GM21737 (cell line): ENCODE measurements around the gene OR52N4.
"Not testable (repeated sequence)": the region's sequence is repeated elsewhere in the genome, so short reads cannot be mapped to it uniquely, and the experiment has no call there.

ENCODE experiments used
- ATAC-seq: cut with Tn5 transposase; IDR thresholded peaks from one replicate; pipeline ENCODE4 v1.9.1; 2021; ENCODE audit warnings: mild to moderate bottlenecking, moderate library complexity; ENCODE audit not compliant: unreplicated experiment

Gene OR52N4

DNA sequence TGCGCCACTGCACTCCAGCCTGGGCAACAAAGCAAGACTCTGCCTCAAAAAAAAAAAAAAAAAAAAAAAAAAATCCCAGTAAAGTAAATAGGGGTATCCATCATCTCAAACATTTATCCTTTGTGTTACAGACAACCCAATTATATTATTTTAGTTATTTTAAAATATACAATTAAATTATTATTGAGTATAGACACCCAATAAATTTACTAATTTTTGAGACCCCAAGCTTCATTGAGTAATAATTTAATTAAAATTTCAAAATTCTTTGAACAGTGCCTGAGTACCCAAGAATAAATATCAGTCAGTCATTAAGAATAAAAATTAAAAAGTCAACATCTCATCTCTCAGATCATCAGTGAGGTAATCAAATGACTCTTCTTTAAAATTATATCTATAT is at the start of gene OR52N4:
Gene OR52N4, plus strand, starts transcription at position 301 of the 400 bp plus-strand sequence. CDS start 498 bp downstream, outside the sequence.
- no peak for ATAC-seq

DNA sequence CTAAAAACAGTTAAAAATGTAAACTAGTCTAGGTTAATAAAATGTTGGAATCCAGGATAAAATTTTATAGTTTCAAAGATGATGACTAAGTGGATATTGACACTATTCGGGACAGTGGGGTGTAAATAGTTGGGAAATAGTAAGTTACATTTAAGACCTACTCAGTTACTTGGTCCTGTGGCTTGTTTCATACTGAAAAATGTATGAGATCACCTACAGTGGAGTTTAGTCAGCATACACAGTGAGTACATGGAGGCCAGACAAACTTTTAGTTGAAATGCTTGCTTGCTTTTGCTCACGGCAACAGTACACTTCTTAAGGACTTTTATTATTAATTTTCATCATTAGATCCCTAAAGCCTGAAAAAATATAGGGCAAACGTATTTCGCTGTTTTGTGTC is 48.4 kb upstream of the OR52N4 start:
- no peak for ATAC-seq

DNA sequence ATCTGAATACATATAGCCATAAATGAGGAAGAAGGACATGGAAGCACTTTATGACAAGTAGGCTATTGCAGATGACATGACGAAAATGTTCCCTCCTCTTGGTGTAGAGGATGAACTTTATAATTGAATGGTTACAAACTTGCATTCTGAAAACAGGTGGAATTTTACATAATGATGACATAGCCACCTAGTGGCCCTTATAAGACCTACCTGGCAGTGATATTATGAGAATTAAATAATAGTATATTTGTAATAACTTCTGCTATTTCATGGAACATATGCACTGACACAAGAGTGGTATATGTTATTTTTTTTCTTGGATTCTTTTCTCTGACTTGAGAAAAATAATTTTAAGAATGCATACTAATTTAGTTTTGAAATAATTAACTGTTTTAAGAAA is 41.5 kb upstream of the OR52N4 start:
- no peak for ATAC-seq

DNA sequence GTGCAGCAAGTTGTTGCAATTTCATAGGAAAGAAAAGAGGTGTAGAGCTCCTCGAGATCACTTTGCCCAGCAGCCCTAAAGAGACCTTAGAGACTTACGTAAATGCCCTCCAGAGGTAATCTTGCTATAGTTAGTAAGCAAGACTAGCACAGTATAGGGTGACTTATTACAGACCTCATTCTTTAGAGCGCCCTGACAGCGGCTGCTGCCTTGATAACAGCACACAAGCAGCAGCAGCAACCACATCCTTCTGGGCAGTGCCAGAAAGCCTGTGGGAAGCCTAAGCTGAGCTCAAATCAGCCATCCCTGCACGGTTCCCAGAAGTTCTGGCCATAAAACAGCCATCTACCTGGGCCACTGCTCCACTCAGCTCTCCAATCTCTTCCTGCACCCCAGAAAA is 40.3 kb upstream of the OR52N4 start:
- ATAC-seq: no peak

DNA sequence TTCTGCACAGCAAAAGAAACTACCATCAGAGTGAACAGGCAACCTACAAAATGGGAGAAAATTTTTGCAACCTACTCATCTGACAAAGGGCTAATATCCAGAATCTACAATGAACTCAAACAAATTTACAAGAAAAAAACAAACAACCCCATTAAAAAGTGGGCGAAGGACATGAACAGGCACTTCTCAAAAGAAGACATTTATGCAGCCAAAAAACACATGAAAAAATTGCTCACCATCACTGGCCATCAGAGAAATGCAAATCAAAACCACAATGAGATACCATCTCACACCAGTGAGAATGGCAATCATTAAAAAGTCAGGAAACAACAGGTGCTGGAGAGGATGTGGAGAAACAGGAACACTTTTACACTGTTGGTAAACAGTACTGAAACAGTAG is 37.5 kb upstream of the OR52N4 start:
- ATAC-seq: not testable (repeated sequence)

DNA sequence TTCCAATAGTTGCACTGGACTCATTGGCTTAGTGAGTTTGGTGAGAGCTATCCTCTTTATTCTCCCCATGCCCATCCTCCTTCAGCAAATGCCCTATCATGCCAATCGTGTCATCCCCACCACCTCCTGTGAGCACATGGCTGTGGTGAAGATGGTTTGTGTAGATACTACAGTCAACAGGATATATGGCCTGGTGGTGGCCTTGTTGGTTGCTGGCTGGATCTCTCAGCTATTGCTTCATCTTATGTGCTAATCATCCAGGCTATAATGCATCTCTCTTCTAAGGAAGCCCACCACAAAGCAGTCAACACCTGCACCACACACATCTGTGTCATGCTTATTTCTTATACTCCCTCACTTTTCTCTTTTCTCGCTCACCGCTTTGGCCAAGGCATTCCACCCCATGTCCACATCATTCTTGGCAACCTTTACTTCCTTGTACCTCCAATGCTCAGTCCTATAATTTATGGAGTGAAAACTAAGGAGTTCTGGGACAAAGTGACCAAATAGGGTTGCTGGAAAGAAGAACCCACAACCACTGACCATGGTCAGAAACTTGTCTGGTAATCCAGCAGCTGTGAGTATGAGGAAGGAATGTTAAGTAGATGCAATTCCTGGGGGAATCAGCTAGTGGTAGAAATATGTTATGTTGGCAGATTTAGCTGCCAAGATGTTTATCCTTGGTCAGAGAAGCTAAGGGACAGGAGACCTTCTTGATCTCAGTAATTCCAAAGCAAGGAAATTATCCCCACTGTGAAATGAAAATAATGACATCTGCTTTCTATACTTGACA is 34.1 kb upstream of the OR52N4 start:
- no peak for ATAC-seq

DNA sequence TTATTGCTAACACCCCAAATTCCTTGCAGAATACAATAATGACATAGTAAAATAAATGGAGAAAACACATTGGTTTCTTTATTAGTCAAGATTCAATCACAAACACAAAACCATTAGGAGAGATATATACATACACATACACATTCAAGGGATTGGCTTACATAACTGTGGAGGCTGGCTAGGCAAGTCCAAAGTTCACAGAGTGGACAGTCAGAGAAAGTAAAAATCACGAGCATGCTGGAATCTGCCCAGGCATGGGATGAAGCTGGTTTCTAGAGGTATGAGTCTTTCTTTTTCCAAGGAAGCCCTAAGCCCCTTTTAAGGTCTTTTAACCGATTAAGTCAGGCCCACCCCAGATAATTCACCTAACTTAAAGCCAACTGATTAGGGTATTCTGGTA is 31.4 kb upstream of the OR52N4 start:
- no peak for ATAC-seq

DNA sequence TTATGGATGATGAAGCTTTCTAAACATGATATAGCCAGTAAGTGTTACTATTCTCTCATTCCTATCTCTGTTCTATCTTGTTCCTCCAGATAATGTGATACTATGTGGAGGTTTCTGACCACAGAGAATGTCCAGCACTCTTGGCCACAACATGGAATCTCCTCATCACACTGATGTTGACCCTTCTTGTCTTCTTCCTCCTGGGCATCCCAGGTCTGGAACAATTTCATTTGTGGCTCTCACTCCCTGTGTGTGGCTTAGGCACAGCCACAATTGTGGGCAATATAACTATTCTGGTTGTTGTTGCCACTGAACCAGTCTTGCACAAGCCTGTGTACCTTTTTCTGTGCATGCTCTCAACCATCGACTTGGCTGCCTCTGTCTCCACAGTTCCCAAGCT is 27.7 kb upstream of the OR52N4 start:
- no peak for ATAC-seq

DNA sequence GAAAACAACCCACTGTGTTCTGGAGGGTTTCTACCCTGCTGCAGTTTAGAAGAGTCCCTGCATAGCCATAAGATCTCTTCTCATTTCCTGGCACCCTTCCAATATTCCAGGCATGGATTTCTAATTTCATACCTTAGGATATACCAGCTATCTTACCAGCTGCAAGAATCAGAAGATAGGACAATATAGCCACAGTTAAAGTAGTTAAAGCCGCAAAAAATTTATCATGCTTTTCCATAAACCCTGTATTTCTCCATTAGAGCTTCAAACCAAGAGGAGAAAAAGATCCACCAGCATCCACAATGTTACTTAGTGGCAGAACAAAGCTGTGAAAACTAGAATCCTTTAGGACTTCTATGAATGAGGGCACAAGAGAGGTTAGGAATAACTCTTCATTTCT is 26.4 kb upstream of the OR52N4 start:
- ATAC-seq: no peak

DNA sequence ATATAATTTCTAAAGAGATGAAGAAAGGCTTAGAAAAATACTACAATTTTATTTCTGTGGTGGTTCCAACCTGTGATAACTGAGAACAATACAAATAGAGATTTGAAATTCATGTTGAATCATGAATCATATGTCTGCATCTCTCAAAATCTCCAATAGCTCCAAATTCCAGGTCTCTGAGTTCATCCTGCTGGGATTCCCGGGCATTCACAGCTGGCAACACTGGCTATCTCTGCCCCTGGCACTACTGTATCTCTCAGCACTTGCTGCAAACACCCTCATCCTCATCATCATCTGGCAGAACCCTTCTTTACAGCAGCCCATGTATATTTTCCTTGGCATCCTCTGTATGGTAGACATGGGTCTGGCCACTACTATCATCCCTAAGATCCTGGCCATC is 17.6 kb upstream of the OR52N4 start, which contains the start of gene OR56B1:
Gene OR56B1, plus strand, starts transcription at position 53 of the 400 bp plus-strand sequence. Its CDS starts 69 bp downstream, at position 122.
- no peak for ATAC-seq

DNA sequence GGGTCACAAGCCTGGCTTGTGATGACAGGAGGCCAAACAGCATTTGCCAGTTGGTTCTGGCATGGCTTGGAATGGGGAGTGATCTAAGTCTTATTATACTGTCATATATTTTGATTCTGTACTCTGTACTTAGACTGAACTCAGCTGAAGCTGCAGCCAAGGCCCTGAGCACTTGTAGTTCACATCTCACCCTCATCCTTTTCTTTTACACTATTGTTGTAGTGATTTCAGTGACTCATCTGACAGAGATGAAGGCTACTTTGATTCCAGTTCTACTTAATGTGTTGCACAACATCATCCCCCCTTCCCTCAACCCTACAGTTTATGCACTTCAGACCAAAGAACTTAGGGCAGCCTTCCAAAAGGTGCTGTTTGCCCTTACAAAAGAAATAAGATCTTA is 17.0 kb upstream of the OR52N4 start:
- no peak for ATAC-seq

DNA sequence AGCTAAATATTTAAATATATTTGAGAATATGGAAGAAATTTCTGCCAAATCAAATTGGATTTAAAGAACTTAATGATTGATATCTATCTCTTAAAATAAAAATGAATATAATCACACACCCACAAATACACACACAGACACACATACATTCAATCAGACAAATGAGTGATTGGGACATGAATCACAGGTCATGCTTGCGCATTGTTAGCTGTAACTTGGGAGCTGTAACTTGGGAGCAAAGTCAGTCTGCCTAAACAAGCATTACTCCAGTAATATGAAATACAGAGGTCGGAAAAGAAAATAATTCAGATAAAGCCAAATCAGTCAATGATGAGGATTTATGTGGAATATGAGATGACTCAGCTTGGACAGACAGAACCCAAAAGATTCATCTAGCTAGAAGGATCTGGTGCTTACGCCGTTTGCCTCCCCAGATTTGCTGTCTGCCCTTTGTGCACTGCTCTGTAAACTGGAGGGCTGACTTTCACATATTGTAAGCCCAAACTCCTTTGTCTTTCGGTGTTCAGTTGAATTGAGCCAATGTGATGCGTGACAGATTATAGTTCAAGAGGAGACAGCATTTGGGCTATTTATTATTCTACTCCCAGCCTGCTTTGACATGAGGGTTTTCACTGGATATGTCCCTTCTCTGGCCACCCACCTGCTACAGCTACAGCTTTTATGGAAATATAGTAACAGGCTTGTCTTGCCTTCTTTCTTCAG is 16.2 kb upstream of the OR52N4 start:
- ATAC-seq: no peak

DNA sequence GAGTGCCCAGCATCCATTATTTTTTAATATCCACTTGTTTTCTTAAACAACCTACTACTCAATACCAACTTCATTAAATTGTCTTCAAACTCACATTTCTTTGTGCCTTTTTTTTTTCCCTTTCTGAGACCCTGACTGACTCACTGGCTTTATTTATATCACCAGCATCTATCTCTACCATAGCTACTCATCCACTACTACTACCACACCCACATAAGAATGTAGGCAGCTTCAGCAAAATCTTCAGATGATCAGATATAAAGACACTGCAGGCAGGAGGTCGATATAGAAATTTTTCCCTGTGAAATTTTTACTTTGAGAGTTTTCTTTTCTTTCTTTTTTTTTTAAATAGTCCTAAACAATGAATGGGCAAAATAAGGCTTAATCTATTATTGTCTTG is 15.6 kb upstream of the OR52N4 start:
- ATAC-seq: no peak

DNA sequence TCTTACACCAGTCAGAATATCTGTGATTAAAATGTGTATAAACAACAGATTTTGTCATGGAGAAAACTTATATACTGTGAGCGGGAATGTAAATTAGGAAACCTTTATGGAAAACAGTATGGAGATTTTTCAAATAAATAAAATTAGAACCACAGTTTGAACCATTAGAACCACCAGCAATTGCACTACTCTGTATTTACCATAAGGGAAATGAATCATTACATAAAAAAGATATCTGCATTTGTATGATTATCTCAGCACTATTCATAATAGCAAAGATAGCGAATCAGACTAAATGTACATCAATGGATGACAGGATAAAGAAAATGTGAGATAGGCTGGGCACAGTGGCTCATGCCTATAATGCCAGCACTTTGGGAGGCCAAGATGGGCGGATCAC is 7.4 kb upstream of the OR52N4 start:
- ATAC-seq: no peak

DNA sequence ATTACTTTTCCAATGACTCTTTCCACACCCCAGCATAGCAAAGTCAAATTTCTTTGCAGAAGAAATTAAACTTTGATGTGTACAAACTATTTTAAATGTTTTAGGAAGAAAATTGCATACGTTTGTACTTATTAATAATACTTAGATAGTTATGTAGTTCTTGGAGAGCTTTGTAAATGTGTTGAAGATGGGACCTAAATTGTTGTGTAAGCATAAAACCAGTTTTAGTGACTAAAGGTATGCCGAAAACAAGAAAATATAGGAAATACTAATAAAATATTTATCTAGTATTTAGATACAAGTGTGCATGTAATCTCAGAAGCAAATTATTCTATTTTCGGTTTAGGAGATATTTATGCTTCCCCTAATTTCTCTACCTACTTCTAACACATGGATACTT is 4.2 kb upstream of the OR52N4 start:
- no peak for ATAC-seq

DNA sequence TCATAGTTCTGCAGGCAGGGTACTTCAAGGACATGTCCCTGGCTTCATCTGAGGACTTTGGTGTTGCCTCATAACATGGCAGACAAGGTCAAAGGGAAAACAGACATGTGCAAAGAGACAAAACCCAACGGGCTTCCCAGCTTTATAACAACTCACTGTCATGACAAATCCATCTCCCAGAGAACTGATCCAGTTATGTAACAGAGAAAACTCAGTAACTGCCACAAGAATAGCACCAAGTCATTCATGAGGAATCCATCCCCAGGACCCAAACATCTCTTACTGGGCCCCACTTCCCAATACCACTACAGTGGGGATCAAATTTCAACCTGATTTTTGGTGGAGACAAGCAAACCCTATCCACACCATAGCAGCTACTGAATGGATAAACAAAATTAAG is 13.0 kb downstream of the OR52N4 start:
- no peak for ATAC-seq

DNA sequence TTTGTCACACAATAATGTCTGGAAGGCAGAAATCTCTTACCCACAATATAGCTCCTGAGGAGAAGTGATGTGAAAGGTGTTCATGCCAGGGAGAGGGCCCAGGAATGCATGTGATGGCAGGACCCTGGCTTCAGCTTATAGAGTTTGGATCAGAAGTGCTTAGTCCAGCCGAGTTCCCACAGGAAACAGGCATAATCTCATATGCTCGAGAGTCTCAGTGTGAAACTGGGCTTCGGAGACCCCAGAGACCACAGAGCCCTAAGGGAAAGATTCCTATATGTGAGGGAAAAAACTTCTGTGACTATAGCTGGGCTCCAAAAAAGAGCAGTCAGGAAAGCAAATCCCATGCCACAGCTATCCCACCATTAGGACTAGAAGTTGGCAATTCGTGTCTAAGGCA is 29.2 kb downstream of the OR52N4 start, which contains the start of gene OR52N5:
Gene OR52N5, minus strand, starts transcription at position 101 of the 400 bp plus-strand sequence. CDS start 4,721 bp downstream, outside the sequence.
- no peak for ATAC-seq

DNA sequence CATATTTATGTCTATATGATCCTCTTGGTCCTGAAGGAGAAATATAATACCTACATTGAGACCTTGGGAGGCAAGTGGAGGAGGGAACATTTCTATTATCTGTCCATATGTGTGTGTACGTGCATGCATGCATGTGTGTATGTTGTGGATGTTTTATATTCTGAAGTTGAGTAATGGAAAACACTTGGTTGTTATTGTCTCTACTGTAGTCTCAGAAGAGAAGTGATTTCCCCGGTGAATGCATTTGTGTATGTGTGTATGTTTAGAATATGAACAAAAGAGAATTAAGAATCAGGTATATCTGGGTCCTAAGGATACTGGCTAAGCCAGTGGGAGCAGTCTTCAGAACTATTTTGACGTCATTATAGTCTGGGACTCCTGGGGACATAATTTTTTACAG is 37.1 kb downstream of the OR52N4 start, which contains the start of gene OR52N1:
Gene OR52N1, minus strand, starts transcription at position 101 of the 400 bp plus-strand sequence. CDS start 2,449 bp downstream, outside the sequence.
- no peak for ATAC-seq

DNA sequence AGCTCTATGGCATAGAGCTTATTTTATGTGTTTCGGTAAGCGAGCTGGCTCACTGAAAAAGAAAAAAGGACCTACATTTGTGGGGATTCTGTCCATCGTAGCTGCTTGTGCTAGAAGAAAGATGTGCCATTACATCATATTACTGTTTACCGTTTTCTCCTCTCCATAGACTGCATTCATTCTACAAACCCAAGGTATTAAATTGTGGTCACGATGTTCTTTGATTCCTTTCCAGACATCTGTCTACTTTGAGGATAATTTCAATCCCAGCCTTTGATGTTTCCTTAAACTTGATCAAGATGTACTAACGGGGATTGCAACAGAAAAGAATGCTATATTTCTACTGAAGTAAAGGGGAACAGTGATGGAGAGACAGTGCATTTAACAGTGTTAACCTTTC is 42.5 kb downstream of the OR52N4 start:
- ATAC-seq: no peak

DNA sequence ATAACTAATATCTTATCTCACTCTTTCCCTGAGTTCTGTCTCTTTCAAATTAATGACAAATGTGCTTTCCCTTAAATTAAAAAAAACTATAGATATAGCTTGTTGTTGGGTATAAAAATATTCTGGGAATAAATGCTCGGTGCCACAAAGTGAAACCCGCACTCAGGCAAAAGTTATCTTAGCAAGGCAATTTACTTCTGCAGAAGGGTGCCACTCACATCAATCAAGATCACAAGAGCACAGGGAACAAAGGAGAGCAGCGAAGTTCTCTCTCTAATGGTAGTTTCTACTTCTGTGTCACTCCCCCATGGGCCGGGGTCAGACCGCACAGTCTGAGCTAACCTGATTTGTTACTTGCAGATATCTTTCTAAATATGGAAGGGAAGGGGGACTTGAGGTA is 49.9 kb downstream of the OR52N4 start:
- ATAC-seq: no peak
